ENCODE results near the gene SPACA6. TPM values are rescaled to one million over a fixed set of nuclear protein-coding genes. Genes with fewer than 3 reads are reported as not detected.
A peak's percentile ranks its signal among the peaks of the same experiment; 100 is the strongest.
"Not testable (repeated sequence)": the region's sequence is repeated elsewhere in the genome, so short reads cannot be mapped to it uniquely, and the experiment has no call there.

The SPACA6 gene
- total and polyA plus RNA-seq, 8 donors: 13.5 to 27.3 (median 20.1) TPM

DNA sequence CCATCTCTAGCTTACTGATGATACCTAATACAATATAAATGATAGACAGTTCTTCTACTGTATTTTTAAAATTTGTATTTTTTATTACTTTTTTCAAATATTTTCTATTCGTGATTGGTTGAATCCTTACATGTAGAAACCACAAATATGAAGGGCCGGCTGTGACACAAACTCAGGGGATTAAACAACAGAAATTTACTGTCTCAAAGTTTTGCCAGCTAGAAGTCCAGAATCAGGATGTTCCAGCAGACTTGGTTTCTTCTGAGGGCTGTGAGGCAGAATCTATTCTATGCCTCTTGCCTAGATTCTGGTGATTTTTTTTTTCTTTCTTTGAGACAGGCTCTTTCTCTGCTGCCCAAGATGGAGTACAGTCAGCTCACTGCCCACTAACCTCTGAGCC, 44.8 kb downstream of the SPACA6 start:
- DNase-seq: no peak
- no peak for ATAC-seq
- H3K4me1 ChIP-seq: peaks cover 0 to 75% of the 10 kb centered on the region in 2 donors
- H3K9me3 ChIP-seq: no peaks in the 10 kb centered on the region
- peak overlapping the region in 1 of 2 donors; percentile 37 for H3K27ac ChIP-seq
- H3K4me3 ChIP-seq: no peak overlapping the region
- peaks cover 0 to 13% of the 10 kb centered on the region in 2 donors for H3K36me3 ChIP-seq
- TF ChIP-seq, protein P1, sequence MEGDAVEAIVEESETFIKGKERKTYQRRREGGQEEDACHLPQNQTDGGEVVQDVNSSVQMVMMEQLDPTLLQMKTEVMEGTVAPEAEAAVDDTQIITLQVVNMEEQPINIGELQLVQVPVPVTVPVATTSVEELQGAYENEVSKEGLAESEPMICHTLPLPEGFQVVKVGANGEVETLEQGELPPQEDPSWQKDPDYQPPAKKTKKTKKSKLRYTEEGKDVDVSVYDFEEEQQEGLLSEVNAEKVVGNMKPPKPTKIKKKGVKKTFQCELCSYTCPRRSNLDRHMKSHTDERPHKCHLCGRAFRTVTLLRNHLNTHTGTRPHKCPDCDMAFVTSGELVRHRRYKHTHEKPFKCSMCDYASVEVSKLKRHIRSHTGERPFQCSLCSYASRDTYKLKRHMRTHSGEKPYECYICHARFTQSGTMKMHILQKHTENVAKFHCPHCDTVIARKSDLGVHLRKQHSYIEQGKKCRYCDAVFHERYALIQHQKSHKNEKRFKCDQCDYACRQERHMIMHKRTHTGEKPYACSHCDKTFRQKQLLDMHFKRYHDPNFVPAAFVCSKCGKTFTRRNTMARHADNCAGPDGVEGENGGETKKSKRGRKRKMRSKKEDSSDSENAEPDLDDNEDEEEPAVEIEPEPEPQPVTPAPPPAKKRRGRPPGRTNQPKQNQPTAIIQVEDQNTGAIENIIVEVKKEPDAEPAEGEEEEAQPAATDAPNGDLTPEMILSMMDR (IDR thresholded peaks at IDR 0.05): no peak
- H3K27me3 ChIP-seq: peaks cover 0 to 17% of the 10 kb centered on the region in 2 donors
- intact Hi-C loops (cut with DNase I): no loop called here

- H3K4me1 ChIP-seq: peaks cover 0 to 81% of the 10 kb centered on the region in 2 donors
- H3K9me3 ChIP-seq; H3K4me3 ChIP-seq; intact Hi-C loops (cut with DNase I); ATAC-seq; DNase-seq: not testable (repeated sequence)
- H3K27ac ChIP-seq: peak overlapping the region in 1 of 2 donors; percentile 37
- peaks cover 0 to 17% of the 10 kb centered on the region in 2 donors for H3K27me3 ChIP-seq
- H3K36me3 ChIP-seq: peaks cover 0 to 19% of the 10 kb centered on the region in 2 donors
These were observed 45.4 kb downstream of the SPACA6 start for GRCh38 chr19:51738523-51738922.

DNA sequence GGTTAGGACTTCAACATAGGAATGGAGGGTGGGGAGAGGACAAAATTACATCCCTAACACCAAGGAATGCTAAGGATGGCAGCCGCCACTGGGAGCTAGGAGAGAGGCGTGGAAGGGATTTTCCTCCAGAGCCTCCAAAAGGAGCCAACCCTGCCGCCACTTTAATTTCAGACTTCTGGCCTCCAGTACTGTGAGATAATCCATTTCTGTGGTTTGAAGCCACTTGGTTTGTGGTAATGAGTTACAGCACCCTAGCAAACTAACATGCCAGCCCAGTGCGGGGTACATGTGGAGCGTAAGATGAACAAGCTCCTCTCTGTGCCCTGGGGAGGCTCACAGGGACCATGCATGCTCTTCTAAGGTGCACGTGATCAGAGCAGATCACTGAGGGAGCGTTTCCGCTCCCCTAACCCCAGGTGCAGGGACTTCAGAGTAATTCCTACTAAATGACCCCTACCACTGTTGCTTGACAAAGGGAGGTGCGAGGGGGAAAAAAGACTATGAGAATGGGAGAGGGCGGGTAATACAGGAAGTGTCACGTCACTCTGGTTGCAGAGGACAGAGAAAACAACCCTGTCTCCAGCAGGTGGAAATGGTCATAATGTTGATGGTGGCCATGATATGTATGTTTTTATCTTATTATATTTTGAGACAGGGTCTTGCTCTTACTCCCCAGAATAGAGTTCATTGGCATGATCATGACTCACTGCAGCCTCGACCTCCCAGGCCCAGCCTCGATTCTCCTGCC, 46.5 kb downstream of the SPACA6 start:
- intact Hi-C loops (cut with DNase I): no loop called here
- TF ChIP-seq, protein P1 (IDR thresholded peaks at IDR 0.05): no peak
- H3K27ac ChIP-seq: peak overlapping the region in 1 of 2 donors; percentile 50
- no peak overlapping the region for H3K4me3 ChIP-seq
- peaks cover 0 to 82% of the 10 kb centered on the region in 2 donors for H3K4me1 ChIP-seq
- DNase-seq: no peak
- no peaks in the 10 kb centered on the region for H3K9me3 ChIP-seq
- H3K27me3 ChIP-seq: peaks cover 0 to 9% of the 10 kb centered on the region in 2 donors
- no peak for ATAC-seq
- H3K36me3 ChIP-seq: peaks cover 0 to 30% of the 10 kb centered on the region in 2 donors

- intact Hi-C loops (cut with DNase I): no loop called here
- ATAC-seq (peak; percentile 21), DNase-seq (no peak)
- Histone ChIP-seq H3K27ac (peak overlapping the region in 1 of 2 donors; percentile 50), H3K27me3 (peaks cover 0 to 2% of the 10 kb centered on the region in 2 donors), H3K4me3 (no peak overlapping the region), H3K9me3 (no peaks in the 10 kb centered on the region), H3K4me1 (peaks cover 0 to 75% of the 10 kb centered on the region in 2 donors), H3K36me3 (peaks cover 0 to 37% of the 10 kb centered on the region in 2 donors)
- TF ChIP-seq, protein P1 (IDR thresholded peaks at IDR 0.05): no peak
These were observed 47.2 kb downstream of the SPACA6 start for GRCh38 chr19:51740356-51740755.

DNA sequence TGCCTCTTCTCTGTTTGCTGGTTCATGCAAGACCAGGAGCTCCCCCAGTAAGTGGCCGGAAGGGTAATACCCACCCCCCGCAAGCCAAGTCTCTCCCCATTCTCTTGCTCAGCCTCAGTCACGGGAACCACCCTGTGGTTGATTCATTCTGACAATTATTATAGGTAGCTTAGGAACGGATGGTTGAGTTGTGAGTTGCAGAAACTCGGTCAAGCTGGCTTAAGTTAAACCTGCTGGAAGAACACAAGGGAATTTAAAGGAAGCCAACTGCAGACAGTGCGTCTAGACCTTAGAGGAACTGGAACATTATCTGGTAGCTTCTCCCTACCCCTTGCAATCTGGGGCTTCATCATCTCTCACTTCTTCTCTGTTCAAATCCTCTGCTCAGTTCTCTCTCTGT, 49.7 kb downstream of the SPACA6 start:
- Histone ChIP-seq H3K36me3 (peaks cover 0 to 61% of the 10 kb centered on the region in 2 donors), H3K4me3 (no peak overlapping the region), H3K4me1 (peaks cover 0 to 64% of the 10 kb centered on the region in 2 donors), H3K27ac (no peak overlapping the region), H3K9me3 (no peaks in the 10 kb centered on the region), H3K27me3 (no peaks in the 10 kb centered on the region)
- DNase-seq (no peak), ATAC-seq (no peak)
- intact Hi-C loops (cut with DNase I): no loop called here
- TF ChIP-seq, protein P1 (IDR thresholded peaks at IDR 0.05): no peak

Measured in left lung (tissue), 10 donors.